Stimulated activated CD4-positive, alpha-beta T cell treated with anti-CD3 and anti-CD28 coated beads, Interleukin-2, amount 100 ng/mL, for 48 hours (primary cell): ENCODE results near the gene SNW1.
"Not testable (repeated sequence)": the region's sequence is repeated elsewhere in the genome, so short reads cannot be mapped to it uniquely, and the experiment has no call there.

Source experiments
- DNase-seq, 2 donors: peaks; one replicate each; pipeline ENCODE4 v3.0.0-alpha.2; 2020

Gene SNW1

GRCh38 chr14:77747425-77747824 is 13.5 kb downstream of the SNW1 start:
- not testable (repeated sequence) for DNase-seq

DNA sequence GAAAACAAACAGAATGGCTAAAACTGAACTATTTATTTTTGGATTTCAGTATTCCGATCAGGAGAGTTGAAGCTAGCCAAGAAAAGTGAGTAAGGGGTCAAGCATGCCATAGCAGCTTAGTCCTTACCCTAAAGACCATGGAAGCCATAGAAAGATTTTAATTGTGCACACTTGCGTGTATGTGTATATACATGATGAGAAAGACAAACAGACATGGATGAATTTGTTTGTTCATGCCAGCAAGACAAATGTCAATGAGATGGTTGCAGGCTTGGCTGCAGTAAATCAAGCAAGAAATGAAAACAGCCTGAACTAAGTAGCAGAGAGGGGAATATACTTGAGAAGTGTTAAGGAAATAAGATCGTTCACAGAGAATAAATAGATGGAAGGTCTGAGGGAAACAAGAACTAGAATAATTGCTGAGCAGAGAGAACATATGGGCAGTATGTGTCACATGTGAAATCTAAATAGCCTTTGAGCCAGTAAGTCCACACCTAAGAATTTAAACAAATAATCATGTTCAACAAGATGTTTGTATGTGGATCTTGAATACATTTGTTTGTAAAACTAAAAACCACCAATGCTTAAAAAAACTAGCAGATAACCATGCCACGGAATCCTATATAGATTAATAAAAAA is 14.8 kb downstream of the SNW1 start:
- no peak for DNase-seq

DNA sequence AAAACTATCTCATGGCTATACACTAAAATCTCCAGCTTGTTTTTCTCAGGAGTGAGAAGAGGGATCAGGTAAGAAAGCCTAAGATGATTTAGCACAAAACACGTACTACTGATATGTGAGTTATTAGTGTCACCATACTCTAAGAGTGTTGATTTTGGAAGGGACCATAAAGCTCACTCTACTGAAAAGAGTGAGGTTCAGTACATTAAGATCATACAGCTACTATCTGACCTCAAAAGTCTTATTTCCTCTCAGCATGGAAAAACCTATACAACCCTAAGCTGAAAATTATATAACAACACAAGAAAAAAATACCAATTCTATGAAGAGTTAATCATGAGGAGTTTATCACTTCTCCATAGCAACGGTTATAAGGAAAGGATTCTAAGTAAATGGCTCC is 19.5 kb downstream of the SNW1 start:
- DNase-seq: no peak

DNA sequence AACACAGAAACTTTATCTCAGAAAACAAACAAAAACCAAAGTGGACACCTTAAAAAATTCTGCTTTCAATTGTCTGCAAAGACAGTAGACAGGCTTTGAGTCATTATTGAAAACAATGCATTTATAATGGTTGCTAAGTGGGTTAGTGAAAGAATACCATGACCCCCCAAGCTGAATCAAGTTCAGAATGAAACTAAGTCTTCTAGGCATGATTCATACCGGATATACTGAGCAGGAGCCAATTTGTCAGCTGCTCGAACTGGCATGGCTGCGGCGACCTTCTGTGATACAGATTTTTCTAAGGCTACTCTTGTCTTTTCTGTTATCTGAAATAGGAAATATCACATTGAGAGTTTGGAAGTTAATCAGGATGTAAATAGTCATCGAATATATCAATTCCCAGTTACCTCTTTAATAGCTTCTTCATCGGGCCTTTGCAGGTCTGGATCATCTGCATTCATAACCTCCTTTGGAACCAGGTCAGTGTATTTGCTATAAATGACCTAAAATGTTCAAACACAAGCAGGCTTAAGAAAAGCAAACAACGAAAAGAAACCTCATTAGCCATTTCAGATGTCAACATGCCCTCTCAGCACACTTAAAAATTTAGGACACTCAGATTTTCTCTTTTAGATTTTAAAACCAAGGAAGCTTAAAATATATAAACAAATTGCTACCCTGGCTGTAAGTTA is 22.3 kb downstream of the SNW1 start:
- DNase-seq: no peak

- no peak for DNase-seq
Observed at GRCh38 chr14:77730976-77731497, 29.9 kb downstream of the SNW1 start.

- DNase-seq: no peak
Observed at GRCh38 chr14:77722301-77722700, 38.7 kb downstream of the SNW1 start.

DNA sequence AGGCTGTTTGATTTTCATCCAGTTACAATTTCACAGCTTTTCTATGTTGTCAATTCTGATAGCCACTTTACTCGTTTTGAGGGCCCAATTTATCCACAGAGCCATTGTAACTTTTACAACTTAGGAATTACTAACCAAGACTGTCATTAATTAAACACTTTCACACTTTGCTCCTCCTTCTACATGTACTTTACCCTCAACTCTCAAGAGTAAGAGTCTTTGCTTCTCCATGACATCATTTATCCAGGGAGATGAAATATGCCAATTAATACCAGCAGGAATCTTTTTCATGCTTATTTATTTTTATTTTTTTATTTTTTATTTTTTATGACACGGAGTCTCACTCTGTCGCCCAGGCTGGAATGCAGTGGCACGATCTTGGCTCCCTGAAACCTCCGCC is 39.5 kb downstream of the SNW1 start:
- no peak for DNase-seq

- no peak for DNase-seq
Observed at GRCh38 chr14:77717608-77718305, 43.2 kb downstream of the SNW1 start.

DNA sequence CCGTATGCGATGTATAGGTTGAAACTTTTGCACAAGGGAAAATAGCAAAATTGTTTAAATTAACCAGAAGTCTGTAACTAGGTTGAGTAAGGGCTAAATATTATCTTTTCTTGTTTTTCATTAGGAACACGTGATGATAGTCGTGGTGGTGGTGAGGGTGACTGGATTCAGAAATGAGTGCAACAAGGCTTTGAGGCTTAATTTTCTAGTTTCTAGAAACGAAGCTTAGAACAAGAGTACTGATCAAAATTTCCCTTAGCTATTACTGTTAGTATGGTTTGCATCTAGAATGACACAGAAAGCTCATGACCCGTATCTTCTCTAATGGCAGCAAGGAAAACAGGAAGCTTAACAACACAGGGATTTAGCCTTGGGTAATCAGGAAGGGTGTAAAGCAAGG is 46.0 kb downstream of the SNW1 start:
- peak in 1 of 2 donors; percentile 22 for DNase-seq

GRCh38 chr14:77710364-77710763 is 50.6 kb downstream of the SNW1 start:
- no peak for DNase-seq

- no peak for DNase-seq
Observed at GRCh38 chr14:77709412-77709811, 51.5 kb downstream of the SNW1 start.

GRCh38 chr14:77708749-77709148 is 52.2 kb downstream of the SNW1 start:
- DNase-seq: no peak

- peak; percentile 78 to 82 for DNase-seq
Observed at GRCh38 chr14:77707724-77708408, 53.1 kb downstream of the SNW1 start, which contains the start of the genes ALKBH1 and SLIRP. Gene ALKBH1 (minus strand): TSS chr14:77708023. CDS start chr14:77708004, 19 bp downstream. Gene SLIRP (plus strand): TSS chr14:77708103. CDS start chr14:77708112, 9 bp downstream.

DNA sequence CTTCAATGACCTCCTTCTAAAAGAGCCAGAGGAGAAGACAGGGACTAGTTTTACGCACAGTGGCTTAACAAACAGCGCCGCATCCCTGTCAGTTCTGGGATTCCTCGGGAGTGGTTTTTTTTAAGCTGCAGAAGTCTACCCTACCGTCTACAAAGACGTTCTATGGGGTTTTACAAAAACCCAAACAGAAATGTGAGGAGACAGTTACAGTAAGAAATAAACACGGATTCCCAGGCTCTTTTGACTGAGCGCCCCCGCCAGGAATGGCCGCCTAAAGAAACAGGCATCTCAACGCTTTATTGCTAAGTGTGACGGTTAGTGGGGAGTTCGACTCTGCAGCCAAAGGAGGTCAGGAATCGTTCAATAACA is 53.6 kb downstream of the SNW1 start:
- DNase-seq: no peak

- no peak for DNase-seq
Observed at GRCh38 chr14:77691259-77691658, 69.7 kb downstream of the SNW1 start.

- DNase-seq: no peak
Observed at GRCh38 chr14:77682158-77682553, 78.8 kb downstream of the SNW1 start.

DNA sequence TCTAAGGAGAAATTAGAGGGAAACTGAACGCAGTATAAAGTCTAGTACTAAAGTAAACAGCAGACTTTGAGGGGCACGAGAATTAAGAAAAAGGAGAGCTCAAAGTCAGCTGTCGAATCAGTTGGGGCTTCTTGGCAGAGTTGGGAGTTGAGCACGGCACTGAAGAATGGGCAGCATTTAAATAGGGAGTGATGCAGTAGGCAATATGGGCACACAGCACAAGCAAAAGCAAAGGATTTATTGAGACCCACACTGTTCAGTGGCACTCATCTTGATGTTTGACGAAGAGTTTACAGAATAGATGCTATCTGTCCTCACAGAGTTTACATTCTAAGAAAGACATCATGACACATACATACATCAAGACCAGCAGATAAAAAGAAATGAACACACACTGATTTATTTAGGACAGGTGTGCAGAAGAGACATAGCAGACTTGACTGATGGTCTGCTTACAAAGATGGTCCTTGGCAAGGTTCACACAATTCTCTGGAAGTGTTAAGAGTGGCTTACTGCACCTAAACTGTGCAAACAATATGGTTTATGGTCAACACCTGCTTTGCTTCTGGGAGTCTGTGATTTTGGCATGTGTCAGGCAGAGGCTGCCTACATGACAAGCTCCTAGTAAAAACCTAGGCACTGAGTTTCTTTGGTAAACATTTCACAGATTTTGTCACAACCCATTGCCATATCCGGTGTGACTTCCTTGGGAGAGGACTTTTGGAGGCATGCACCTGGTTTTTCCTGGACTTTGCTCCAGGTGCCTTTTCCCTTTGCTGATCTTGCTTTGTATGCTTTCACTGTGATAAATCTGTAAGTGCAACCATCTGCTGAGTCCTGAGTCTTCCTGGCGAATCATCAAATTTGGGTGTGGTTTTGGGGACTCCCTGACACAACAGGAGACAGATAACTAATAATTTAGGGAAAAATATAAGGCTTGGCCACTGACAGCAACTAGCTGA is 79.5 kb downstream of the SNW1 start:
- DNase-seq: no peak

DNA sequence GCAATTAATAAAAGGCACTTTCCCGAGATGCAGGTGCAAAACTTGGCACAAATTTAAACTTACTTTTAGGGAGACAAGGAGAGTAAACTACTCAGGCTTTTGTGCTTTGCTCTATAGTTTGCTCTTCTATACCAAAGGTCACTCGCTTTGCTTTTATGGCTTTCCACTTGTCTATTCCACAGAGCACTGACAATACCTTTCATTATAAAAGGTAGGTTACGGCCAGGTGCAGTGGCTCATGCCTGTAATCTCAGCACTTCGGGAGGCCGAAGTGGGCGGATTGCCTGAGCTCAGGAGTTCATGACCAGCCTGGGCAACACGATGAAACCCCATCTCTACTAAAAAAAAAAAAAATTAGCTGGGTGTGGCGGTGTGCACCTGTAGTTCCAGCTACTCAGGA is 86.0 kb downstream of the SNW1 start:
- DNase-seq: no peak

DNA sequence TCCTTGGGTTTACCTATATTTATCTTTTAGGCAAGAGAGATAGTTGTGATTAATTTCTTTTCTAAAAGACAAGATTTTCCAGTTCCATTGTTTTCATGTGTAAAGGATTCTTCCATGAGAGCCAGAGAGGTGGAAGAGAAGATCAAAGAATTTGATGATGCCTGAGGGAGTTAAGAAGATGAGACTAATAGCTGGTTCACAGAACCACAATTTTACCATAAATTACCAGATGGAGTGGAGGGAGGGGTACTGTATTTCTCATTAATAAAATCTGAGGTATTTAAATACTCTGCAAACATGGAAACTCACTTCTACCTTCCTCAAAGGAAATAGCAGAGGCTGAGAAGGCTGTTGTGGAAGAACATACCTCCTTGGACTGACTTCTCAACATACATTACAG is 87.8 kb downstream of the SNW1 start:
- DNase-seq: no peak
